Ureter (tissue), 1 donor: Measurements from ENCODE around the gene ZKSCAN3. TPM values are rescaled to one million over a fixed set of nuclear protein-coding genes. Genes with fewer than 3 reads are reported as not detected.
"Not testable (repeated sequence)": the region's sequence is repeated elsewhere in the genome, so short reads cannot be mapped to it uniquely, and the experiment has no call there.

Experiments used
- DNase-seq: peaks from one replicate; pipeline ENCODE4 v3.0.0-alpha.2; 2020; ENCODE audit warnings: low spot score
- total RNA-seq: library from RNA; stranded (reverse); gene quantifications from one replicate; pipeline ENCODE4 v1.2.4, GENCODE V29; 2023
- donor health status: DM: yes; HTN: yes; CAD: no.

ZKSCAN3 gene
- total RNA-seq, 1 donor from 2014 or later, result 8.7 TPM

DNA sequence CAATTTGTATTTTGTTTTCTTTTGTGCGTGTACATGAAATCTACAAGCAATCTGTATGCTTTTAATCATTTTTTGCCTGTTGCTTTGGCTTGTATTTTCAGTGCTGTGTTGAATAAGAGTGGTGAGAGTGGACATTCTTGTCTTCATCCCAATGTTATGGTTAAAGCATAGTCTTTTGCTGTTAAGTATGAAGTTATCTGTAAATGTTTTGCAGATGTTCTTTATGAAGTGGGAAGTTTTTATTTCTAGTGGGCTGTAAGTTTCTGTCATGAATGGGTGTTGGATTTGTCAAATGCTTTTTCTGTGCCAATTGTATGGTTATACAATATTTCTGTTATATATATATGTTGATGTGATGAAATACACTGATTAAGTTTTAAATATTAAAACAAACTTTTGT lies 24.2 kb downstream of the ZKSCAN3 start:
- DNase-seq, result no peak

DNA sequence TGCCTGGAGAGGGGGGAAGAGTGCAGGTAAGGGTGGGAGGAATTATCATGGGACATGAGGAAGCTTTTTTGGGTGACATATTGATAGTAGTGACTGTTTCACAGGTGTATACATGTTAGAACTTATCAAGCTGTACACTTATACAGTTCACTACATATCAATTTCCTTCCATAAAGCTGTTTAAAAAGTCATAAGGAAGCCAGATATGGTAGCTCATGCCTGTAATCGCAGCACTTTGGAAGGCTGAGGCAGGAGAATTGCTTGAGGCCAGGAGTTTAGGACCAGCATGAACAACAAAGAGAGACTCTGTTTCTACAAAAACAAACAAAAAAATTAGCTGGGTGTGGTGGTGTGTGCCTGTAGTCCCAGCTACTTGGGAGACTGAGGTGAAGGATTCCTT lies 28.1 kb downstream of the ZKSCAN3 start:
- DNase-seq, result no peak

DNA sequence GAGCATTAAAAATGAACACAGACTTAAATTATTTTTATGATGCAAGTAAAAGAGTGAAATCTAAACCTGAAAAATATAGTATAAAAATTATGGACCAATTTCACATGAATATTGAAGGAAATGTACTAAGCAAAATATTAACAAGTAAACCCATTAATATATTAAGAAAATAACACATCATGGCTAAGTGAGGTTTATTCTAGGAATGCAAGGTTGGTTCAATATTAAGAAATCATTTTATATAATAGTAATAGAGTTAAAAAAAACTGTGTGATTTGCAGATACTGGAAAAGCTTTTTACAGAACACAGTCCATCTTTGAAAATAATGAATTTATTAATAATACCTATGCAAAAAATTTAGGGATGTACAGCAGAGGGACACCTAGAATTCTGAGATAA lies 28.9 kb downstream of the ZKSCAN3 start:
- DNase-seq, result no peak

DNA sequence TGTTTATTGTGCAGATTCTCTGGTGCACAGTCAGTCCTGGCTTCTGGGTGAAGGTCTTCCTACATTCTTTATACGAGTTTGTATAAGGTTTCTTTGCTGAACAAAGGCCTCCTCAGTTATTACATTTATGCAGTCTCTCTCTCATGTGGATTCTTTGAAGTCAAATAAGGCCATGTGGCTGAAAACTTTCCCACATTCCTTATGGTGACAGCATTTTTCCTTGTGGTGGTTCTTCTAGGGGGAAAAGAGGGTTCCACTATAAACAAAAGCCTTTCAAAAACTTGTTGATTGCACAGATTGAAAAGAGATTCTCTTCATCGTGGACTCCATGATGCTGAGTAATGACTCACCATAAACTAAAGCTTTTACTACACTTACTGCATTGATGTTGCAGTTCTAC lies 30.6 kb downstream of the ZKSCAN3 start:
- DNase-seq, result no peak

DNA sequence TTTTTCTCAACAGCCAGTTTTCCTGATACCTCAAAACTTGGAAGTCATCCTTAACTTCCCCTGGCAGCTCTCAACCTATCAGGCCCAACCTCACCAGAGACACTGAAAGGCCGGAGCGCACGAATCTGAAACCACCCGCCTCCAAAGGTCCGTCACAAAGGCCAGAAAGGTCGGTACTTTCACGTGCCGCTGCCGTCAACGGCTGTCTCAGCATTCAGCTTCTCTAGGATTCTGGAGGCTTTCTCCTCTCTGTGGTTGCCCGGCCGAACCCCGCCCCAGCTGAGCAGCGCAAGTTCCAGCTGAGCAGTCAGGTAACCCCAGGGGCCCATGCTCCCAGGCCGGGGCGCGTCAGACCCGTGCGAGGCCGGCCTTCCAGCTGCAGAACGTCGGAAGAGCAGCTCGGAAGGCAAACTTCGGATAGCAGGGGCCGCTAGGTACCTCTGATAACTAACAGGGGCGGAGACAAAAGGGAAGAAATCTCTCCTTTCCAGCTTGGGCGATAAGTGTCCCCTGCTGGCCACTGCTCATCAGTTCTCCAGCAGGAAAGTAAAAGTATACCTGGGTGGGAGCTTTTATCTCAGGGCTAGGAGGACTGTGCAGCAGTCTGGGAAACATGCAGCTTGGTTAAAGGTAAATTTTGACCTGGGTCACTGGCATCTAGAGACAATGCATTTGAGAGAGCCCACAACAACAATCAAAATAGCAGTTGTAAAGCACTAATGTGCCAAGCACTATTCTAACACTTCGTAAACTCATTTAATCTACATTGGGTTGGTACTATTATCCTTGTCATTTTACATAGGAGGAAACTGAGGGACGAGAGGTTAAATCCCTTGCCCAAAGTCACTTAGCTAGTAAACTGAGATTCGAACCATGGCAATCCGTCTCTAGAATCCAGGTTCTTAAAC lies 33.7 kb downstream of the ZKSCAN3 start:
- DNase-seq, result peak; percentile 88

DNA sequence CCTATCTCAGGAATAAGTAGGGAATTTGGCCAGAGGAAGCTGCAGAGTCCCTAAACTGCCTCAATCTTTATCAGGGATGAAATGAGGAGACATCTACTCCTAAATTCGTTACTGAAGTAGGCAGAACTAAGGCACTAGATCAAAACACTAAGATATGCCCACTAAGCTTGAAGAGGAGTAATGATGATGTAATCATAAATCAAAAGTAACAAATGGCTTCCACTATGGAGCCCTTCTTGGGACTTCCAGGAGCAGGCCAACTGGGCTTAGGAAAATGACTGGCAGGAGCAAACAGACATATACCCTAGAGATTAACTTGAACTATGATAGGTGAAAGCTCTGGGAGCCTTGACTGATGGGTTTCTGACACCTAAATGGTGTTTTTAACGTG lies 34.4 kb downstream of the ZKSCAN3 start:
- DNase-seq, result no peak

DNA sequence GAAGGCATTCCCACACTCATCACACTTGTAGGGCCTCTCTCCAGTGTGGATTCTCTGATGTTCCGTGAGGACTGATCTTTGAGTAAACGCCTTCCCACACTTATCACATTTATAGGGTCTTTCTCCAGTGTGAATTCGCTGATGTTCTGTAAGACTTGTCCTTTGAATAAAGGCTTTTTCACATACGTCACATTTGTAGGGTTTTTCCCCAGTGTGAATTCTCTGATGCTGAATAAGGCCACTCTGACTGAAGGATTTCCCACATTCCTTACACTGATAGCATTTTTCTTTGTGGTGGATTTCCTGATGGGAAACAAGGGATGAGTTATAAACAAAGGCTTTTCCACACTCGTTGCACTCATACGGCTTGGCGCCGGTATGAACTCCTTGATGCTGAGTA lies 40.9 kb downstream of the ZKSCAN3 start:
- DNase-seq, result no peak

DNA sequence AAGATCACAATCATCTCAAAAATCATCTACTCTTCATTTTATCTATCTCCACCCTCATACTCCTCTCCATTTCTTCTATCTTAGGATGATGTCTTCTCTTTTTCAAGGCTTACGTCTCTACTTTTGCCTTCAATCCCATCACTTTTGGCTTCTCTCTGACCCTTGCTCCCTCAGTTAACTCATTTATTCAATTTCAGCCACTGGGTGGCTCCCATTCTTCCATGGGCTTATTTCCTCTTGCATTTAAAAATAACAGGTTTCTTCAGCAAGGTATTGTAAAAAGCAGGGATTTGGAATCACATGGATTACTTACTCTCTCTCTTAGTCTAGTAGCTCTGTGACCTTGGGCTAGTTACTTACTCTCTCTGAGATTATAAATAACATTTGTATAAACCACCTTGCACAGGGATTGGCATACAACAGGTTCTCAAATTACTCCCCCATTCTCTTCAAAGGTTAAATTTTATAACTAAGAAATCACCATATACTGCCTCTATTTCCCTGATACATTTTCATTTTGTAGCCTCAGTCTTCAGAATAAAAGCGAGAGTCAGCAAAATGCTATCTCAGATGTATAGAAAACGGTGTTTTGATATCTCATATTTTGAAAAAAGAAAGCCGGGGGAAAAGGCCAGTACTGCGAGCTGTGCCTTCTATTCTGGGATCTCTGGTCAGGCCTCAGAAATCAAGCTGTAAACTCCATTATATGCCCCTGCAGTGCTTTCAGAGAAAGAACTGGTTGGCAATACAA lies 44.3 kb downstream of the ZKSCAN3 start:
- no peak for DNase-seq

DNA sequence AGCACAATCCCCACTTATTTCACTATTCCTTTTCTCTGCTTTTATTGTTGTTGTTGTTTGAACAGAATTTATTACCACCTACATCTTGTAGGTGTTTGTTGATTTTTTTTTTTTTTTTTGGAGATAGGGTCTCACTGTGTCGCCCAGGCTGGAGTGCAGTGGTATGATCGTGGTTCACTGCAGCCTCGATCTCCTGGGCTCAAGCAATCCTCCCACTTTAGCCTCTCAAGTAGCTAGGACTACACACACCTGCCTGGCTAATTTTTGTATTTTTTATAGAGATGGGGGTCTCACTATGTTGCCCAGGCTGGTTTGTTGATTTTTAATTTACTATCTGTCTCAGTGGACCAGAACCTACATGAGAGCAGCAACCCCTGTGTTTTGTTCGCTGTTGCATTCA lies 46.2 kb downstream of the ZKSCAN3 start:
- DNase-seq, result no peak

DNA sequence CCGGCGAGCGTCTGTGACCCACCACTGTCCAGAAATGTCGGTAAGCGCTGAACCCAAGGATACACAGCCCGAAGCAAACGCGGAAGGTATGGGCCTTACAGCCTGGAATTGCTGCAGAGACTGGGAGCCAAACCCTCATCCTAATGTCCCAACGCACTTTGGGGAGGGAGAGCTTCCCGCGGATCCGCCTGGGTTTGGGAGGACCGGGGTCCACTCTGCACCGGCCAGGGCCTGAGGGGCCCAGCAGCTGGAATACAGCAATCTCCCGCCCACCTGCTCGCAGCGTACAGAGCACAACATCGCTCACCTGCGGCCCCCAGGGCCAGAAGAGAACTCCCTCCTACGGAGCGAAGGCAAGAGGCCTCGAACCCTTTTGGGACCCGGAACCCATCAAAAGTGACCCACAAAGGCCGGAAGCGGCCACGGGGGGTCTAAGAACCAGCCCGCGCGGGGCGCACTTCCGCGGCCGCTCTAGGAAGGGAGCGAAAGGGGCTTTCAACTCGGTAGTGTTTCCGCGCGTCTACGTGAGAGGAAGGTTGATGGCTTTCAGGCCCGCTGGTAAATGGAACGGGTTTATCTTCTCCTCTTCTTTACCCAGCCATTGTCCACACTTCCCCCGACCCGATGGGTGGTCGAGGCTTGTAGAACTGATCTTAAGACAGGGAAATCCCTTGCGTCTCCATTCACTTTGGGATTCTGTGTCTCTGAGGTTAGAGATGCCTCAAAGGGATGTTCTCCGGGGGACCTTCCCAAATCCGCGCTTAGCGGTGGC lies 49.8 kb downstream of the ZKSCAN3 start, which contains the start of gene ZSCAN12:
ZSCAN12 (minus strand) TSS at position 398 of the 772 bp plus-strand sequence. CDS start 1,342 bp downstream, outside the sequence.
- DNase-seq, result peak; percentile 83

DNA sequence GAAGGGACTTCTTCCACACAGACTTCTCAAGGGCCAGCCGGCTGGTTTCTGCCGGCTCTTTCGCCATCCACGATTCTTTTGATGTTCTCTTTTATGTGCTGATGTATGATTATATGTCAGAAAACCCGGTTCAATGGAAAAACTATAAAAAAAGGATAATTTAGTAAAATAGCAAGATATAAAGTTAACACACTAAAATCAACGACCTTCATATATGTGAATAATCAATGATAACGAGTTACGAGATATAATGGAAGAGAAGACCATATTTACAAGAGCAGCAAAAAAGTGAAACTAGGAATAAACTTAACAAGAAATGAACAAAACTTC lies 50.3 kb downstream of the ZKSCAN3 start:
- no peak for DNase-seq

DNA sequence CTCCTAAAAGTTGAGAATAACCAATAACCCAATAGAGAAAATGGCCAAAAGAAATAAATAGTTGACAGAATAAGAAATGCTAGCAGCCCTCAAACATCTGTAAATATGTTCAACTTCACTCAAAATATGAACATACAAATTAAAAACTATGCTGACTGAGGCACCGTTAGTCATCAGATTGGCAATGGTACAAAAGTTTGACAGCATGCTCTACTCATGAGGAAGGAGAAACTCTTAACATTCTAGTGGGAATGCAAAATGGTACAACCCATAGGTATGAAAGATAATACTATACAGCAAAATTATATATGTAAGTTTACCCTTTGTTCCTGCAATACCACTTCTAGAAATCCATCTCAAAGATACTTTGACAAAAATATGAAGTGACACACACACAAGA lies 51.4 kb downstream of the ZKSCAN3 start:
- no peak for DNase-seq

DNA sequence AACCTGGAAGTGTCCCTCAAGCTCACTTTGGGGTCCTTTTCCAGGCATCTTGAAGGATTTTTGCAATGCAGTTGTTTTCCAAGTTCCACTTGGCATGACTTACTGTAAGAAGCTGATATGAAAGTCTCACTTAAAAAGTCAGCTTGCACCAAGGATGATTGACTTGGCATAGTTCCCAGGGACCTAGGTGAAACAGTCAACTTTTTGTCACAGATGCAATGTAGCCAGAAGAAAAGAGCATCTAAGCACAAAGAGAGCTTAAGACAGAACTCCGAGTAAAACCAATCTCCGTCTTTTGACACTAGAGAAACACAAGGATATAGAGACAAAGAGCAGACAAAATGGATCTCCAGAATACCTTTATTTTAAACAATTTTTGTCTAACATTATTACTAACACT lies 52.5 kb downstream of the ZKSCAN3 start:
- DNase-seq, result no peak

DNA sequence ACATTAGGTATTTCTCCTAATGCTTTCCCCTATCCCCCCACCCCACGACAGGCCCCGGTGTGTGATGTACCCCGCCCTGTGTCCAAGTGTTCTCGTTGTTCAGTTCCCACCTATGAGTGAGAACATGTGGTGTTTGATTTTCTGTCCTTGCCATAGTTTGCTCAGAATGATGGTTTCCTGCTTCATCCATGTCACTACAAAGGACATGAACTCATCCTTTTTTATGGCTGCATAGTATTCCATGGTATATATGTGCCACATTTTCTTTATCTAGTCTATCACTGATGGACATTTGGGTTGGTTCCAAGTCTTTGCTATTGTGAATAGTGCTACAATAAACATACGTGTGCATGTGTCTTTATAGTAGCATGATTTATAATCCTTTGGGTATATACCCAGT lies 54.2 kb downstream of the ZKSCAN3 start:
- DNase-seq, result not testable (repeated sequence)

DNA sequence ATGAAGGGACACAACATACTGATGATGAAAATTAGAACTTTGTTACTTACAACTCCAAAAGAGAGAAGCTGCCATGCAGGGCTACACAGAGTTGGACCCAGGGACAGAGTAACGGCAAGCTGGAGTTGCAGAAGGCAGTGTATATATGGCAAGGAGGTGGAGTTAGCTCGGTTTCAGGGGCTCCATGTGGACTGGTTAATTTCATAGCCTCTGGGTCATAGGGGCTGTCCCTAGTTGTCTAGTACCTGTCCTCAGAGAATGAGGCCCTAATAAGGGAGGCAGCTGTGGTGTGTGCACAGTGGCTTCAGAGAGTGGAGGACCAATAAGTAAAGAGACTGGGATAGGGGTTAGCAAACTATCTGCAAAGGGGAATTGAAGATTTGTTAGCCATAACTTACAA lies 57.7 kb downstream of the ZKSCAN3 start:
- DNase-seq, result no peak

DNA sequence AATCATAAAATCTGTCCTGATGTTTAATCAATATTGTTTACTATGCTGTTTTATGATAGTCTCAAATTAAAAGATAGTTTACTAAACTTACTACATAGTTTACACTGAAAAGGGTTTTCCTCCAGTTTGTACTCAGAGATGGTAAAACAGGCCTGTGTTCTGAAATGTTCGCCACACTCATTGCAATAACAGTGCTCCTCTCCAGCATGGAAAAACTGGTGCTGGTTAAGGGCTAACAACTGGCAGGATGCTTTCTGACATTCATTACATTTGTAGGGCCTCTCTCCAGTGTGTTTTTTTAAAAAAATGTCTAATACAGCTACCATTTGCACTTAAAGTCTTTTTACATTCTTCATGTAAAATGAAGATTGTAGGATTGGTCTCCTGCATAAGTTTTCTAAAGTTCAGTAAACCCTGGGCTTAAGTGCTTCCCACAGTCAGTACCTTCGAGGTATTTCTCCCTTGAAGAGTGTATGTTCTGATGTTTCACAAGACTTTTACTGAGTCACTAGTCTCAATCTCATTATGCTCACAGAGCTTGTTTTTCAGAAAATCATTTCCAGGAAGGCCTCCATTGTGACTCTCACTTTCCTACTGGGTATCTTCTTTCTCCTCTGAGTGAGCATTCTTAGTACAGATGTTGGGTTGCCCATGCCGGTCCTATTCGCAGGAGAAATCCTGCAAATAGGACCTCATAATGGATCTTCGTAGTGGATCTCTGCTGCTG lies 58.5 kb downstream of the ZKSCAN3 start:
- no peak for DNase-seq

DNA sequence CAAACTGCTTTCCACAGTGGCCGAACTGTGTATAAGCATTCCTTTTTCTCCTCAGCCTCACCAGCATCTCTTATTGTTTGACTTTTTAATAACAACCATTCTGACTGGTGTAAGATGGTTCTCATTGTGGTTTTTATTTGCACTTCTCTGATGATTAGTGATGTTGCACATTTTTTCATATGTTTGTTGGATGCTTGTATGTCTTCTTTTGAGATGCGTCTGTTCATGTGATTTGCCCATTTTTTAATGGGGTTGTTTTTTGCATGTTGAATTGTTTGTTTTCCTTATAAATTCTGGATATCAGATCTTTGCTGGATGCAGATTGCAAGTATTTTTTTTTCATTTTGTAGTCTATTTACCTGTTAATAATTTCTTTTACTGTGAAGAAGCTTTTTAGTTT lies 61.0 kb downstream of the ZKSCAN3 start:
- no peak for DNase-seq

DNA sequence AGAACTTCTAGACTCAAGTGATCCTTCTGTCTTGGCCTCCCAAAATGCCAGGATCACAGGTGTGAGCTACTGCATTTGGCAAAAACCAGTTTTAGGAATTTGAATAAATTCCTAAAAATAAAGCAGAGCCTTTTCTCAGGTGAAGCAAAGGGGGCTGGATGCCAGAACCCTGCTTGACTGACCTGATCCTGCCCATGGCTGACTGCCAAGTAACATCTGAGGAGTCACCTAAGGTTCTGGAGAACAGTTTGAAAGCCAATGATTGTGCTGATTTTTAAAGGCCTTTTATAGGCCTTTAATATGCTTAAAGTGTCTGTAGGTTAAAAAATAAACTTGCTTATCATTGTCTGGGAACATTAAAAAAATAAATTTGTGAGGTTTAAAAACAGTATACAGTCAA lies 63.9 kb downstream of the ZKSCAN3 start:
- no peak for DNase-seq
